ENCODE results near the gene HMGB4.

HMGB4 gene

GRCh38 chr1:33898406-33898805 is 34.5 kb downstream of the HMGB4 start:
- no peak for DNase-seq (ENCODE audit: low read depth)

DNA sequence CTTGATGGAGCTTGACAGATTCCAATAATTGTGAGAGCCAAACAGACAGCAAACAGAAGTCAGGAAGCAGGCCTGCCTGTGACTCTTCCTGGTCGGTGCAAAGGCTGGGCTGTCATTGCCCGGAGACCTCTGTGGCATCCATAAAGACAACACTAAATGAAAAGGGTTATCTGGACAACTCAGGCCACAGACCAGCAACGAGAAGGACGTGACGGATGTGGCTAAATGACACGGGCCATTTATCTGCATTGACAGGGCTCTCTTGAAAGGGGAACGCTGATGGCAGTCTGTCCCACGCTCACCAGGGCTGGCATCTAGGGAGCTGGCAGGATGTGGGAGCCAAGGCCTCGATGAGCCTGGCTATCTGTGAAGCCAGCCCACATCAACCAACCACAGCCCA is 35.0 kb downstream of the HMGB4 start:
- DNase-seq (ENCODE audit: low read depth): no peak

DNA sequence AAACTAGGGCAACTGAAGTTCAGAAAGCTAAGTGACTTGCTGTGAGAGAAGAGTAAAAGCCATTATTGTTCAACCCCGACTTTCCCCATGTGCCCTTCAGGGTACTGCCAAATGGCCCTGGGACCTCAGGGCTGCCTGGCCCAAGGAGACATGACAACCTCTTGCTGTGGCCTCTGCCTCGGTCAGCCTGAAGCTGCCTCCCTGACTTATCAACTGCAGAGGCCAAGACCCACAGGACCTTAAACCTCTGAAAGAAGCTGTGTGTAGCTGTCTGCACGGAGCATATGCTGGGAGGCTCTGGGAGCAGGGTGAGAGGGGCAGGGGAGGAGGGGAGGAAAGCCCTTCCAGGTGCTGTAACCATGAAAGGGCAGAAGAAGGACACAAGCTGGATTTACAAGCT is 35.9 kb downstream of the HMGB4 start:
- no peak for DNase-seq (ENCODE audit: low read depth)

DNA sequence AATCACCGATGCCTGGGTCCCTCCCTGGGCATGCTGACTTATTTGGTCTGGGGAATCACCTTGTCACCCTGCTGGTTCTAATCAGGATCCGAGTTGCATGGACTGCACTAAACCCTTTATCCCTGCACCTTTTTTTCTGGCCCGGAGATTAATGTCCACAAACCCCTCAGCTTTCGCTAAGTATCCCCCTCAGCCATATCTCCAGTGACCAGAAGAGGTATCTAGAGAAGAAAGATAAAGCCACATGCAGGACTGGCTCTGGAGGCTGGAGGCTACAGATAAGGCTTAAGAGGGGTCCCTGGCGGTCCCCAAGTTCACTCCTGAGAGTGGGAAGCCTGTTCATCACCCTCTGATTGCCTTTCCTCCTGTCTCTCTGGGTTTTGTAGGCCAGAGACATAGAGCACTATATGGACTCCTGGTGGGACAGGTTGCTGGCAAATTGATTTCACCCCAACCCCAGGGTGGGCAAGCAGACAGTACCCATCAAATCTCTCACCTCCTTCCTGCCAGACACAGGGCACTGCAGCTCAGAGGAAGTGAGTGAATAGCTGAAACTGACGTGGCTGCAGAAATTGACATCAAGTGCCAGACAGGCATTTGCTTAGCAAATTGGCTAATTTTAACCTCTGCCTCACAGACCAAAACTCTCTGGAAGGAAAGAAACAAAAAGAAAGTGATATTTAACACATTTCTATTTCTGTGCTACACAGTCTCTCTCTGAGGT is 38.8 kb downstream of the HMGB4 start:
- no peak for DNase-seq (ENCODE audit: low read depth)

GRCh38 chr1:33903210-33903589 is 39.3 kb downstream of the HMGB4 start:
- DNase-seq (ENCODE audit: low read depth): no peak

- DNase-seq (ENCODE audit: low read depth): no peak
These were observed 41.4 kb downstream of the HMGB4 start for GRCh38 chr1:33905241-33905640.

DNA sequence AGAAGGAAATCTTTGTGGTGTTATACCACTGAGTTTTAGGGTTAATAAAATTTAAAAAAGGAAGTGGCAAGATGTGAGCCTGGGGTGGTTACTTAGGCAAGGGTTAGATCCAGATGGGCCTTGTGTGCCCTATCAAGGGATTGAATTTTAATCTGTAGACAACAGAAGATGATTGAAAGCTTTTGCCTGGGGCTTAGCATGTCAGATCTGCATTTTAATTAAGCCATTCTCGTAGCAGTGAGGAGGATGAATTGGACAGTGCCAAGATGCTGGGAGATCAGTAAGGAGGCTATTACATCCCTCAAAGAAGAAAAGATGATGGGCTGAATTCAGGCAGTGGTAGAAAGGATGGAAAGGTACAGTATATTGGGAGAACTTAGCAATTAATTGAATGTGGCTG is 42.3 kb downstream of the HMGB4 start:
- no peak for DNase-seq (ENCODE audit: low read depth)

DNA sequence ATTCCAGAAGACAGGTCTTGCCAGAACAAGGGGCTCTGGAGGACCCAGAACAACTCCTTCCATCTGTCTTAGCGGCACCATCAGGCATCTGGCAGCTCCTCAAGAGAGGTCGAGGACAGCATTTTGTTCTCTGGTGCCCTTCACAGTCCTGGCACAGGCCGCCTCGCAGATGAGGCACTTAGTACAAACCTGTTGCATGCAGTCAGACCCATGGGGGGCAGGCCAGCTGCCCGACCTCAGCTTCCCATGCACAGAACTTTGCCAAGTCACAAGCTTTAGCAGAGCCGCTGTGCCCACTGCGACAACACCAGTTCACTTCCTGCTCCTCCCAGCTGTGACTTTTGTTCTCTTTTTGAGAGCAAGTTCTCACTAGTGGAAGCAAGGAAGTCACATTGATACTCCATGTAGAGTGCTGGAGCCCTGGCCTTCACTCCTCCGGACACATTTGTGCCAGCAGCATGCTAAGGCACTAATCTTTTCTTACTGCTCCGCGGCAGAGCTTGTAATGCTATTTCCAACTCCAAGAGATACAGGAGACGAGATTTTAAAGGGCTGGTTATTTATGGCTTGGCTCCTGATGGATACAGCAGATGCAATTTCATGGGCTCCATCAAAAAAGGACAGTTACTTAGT is 44.6 kb downstream of the HMGB4 start:
- no peak for DNase-seq (ENCODE audit: low read depth)

All from stimulated activated CD4-positive, alpha-beta T cell treated with anti-CD3 and anti-CD28 coated beads, Interleukin-2, amount 100 ng/mL, for 4 hours (primary cell).